MCF 10A (cell line): ENCODE data around the gene DLL3. TPM values are rescaled to one million over a fixed set of nuclear protein-coding genes. Genes with fewer than 3 reads are reported as not detected.

Experiments
- BruUV-seq: library from RNA; stranded (reverse); fragments of 400-500 nt; replicated peaks from 2 replicates; lab custom pipeline; 2021; lab: Mats Ljungman, UMichigan
- CTCF ChIA-PET: fragments of 300-600 bp; sonication (Branson Sonifier 250); formaldehyde crosslinking; extraction: SDS; loops from one replicate; lab custom pipeline; 2021; ENCODE audit warnings: antibody characterized with exemption, inconsistent platforms; lab: Yijun Ruan, JAX
- POLR2A ChIA-PET: fragments of 300-600, 350-650 bp; sonication (Branson Sonifier 250); formaldehyde crosslinking; extraction: SDS; loops from one replicate; lab custom pipeline; 2020; ENCODE audit warnings: antibody characterized with exemption, inconsistent platforms; lab: Yijun Ruan, JAX
- DNase-seq: peaks from one replicate; pipeline ENCODE4 v3.0.0-alpha.2; 2018; ENCODE audit not compliant: unreplicated experiment
- H3K27ac Mint-ChIP-seq: one replicate; pipeline ENCODE4 v1.8.0; 2022; ENCODE audit warnings: mild to moderate bottlenecking, low read depth, mixed read lengths; ENCODE audit not compliant: unreplicated experiment
- H3K27me3 Mint-ChIP-seq: one replicate; pipeline ENCODE4 v1.8.0; 2022; ENCODE audit warnings: mixed read lengths; ENCODE audit not compliant: insufficient read depth, unreplicated experiment
- H3K36me3 Mint-ChIP-seq: one replicate; pipeline ENCODE4 v1.8.0; 2022; ENCODE audit warnings: mild to moderate bottlenecking, moderate library complexity, mixed read lengths; ENCODE audit not compliant: insufficient read depth, unreplicated experiment
- H3K4me1 Mint-ChIP-seq: one replicate; pipeline ENCODE4 v1.8.0; 2022; ENCODE audit warnings: mixed read lengths; ENCODE audit not compliant: insufficient read depth, unreplicated experiment
- H3K4me3 Mint-ChIP-seq: one replicate; pipeline ENCODE4 v1.8.0; 2022; ENCODE audit warnings: mild to moderate bottlenecking, moderate library complexity, mixed read lengths; ENCODE audit not compliant: unreplicated experiment
- H3K9me3 Mint-ChIP-seq: one replicate; pipeline ENCODE4 v1.8.0; 2022; ENCODE audit warnings: mixed read lengths; ENCODE audit not compliant: unreplicated experiment
- intact Hi-C: fragments of 100-400 bp; cut with micrococcal nuclease; formaldehyde crosslinking; loops from 2 replicates; pipeline ENCODE4 v1.14.1; 2022
- total RNA-seq: library from RNA; stranded (reverse); gene quantifications from 2 replicates; pipeline ENCODE4 v1.2.3, GENCODE V29; 2022
- TF ChIP-seq, protein P1 (sequence below): fragments of 200-600 bp; IDR thresholded peaks from one replicate; pipeline ENCODE4 v1.8.0; 2022; ENCODE audit warnings: antibody characterized with exemption, mild to moderate bottlenecking; ENCODE audit not compliant: unreplicated experiment

Gene DLL3
- total RNA-seq, 1 experiment from 2014 or later, result 0.68 TPM

DNA sequence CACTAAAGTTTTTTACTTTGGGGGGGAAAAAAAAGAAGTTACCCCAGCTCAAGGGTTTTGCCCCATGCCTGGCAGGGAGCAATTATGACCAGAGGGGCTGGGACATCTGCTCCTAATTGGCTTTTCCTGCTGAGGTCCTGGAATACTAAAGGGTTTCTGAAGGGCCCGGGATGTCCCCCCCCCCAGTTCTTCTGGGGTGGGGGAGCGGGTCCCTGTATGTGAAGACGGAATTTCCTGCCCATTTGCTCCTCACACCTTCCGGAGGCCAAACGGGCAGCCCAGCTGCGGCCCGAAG lies 1.1 kb upstream of the DLL3 start:
- H3K9me3 Mint-ChIP-seq, result no peaks in the 10 kb centered on the region
- no peak for DNase-seq
- no peak overlapping the region for H3K27ac Mint-ChIP-seq
- intact Hi-C loops, result no loop called here
- peaks cover 13% of the 10 kb centered on the region for H3K4me1 Mint-ChIP-seq
- H3K4me3 Mint-ChIP-seq, result peak overlapping the region; percentile 6
- H3K36me3 Mint-ChIP-seq, result peaks cover 5% of the 10 kb centered on the region
- ChIA-PET POLR2A (interaction anchor here (1.4 kb wide), 1 partner anchor 11 kb away, joined by 4 read pairs; no protein-coding TSS in a partner anchor), CTCF (interaction anchor here (0.6 to 1.9 kb wide), 3 partner anchors 25 to 35 kb away, joined by 3 to 6 read pairs (median 4); partner anchors contain the start of gene EID2B)
- peaks cover 33% of the 10 kb centered on the region for H3K27me3 Mint-ChIP-seq
- no TSS peak for BruUV-seq
- TF ChIP-seq, protein P1, sequence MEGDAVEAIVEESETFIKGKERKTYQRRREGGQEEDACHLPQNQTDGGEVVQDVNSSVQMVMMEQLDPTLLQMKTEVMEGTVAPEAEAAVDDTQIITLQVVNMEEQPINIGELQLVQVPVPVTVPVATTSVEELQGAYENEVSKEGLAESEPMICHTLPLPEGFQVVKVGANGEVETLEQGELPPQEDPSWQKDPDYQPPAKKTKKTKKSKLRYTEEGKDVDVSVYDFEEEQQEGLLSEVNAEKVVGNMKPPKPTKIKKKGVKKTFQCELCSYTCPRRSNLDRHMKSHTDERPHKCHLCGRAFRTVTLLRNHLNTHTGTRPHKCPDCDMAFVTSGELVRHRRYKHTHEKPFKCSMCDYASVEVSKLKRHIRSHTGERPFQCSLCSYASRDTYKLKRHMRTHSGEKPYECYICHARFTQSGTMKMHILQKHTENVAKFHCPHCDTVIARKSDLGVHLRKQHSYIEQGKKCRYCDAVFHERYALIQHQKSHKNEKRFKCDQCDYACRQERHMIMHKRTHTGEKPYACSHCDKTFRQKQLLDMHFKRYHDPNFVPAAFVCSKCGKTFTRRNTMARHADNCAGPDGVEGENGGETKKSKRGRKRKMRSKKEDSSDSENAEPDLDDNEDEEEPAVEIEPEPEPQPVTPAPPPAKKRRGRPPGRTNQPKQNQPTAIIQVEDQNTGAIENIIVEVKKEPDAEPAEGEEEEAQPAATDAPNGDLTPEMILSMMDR, result no peak

DNA sequence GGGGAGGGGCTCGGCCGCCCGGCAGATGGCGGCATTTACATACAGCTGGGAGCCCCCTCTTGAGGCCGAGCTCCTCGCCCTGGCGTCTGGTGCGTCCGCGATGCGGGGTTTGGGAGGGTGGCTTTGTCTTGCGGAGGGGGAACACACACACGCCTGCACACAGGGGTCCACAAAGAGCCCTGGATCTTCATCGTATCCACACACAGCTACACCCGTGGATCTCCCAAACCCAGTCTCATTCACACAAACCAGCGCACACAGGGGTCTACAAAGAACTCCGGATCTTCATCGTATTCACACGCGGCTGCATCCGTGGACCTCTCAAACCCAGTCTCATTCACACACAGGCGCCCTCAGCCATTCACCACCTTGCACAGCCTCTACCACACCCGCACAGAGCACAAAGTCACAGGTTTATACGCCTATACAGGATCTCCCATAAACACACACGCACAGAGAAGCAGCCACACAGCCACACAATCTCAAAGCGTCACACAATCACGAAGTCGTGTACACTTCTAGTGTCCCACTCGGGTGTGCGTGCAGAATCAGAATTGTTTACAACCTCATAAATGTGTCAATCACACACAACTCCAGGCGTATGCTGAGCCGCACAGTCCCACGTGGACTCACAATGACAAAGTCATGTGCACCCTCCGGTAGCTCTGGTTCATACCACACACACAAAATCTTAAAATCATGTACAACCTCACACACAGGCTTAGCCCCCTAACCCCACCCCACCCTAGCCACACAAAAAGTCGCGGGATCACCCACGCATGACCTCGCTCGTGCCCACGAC lies 550 bp upstream of the DLL3 start:
- no TSS peak for BruUV-seq
- no peak for DNase-seq
- Mint-ChIP-seq H3K4me1 (peaks cover 8% of the 10 kb centered on the region), H3K27ac (no peak overlapping the region), H3K9me3 (no peaks in the 10 kb centered on the region), H3K27me3 (peaks cover 33% of the 10 kb centered on the region), H3K36me3 (no peaks in the 10 kb centered on the region), H3K4me3 (peak overlapping the region; percentile 6)
- CTCF ChIA-PET, result interaction anchor here (0.6 to 1.9 kb wide), 4 partner anchors 24 to 35 kb away, joined by 3 to 6 read pairs (median 4); partner anchors contain the start of gene EID2B
- POLR2A ChIA-PET, result no interaction called here
- intact Hi-C loops, result no loop called here
- TF ChIP-seq, protein P1, result no peak

DNA sequence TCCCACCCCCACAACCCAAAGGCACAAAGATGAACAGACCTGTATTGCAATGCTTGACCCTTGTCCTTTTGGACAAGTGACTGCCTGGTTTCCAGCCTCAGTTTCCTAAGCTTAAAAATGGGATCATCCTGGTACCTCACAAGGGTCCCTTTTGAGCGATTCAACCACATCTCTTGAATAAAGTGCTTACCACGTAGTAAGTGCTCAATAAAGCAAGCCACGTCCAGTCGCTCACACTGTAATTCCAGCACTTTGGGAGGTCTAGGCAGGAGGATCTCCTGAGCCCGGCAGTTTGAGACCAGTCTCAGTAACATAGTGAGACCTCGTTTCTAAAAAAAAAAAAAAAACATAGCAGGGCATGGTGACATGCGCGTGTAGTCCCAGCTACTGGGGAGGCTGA lies 1.2 kb downstream of the DLL3 start:
- POLR2A ChIA-PET, result interaction anchor here (1.1 kb wide), 1 partner anchor 55 kb away, joined by 3 read pairs; the partner anchor contains the start of gene SUPT5H
- peaks cover 33% of the 10 kb centered on the region for H3K27me3 Mint-ChIP-seq
- no peaks in the 10 kb centered on the region for H3K9me3 Mint-ChIP-seq
- no peak overlapping the region for H3K4me3 Mint-ChIP-seq
- no TSS peak for BruUV-seq
- intact Hi-C loops, result no loop called here
- H3K27ac Mint-ChIP-seq, result no peak overlapping the region
- CTCF ChIA-PET, result interaction anchor here (2.8 kb wide), 1 partner anchor 60 kb away, joined by 11 read pairs; no protein-coding TSS in a partner anchor
- DNase-seq, result no peak
- TF ChIP-seq, protein P1, result no peak
- H3K36me3 Mint-ChIP-seq, result no peaks in the 10 kb centered on the region
- H3K4me1 Mint-ChIP-seq, result peaks cover 7% of the 10 kb centered on the region

DNA sequence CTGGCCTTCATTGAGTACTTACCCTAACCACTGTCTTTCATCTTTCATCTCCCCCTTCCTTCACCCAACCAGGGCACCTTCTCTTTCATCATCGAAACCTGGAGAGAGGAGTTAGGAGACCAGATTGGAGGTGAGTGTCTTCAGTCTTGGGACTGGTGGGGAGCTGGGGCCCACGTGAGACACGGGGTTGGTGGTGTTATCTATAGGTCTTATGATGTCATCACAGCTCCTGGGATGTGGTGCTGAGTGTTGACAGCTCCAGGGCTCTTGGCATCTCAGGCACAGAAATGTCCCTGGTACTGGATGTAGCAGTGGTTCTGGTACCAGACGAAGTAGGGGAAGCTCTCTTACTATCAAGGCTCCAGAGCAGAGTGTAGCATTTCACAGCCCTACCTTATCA lies 1.8 kb downstream of the DLL3 start:
- intact Hi-C loops, result no loop called here
- H3K4me3 Mint-ChIP-seq, result no peak overlapping the region
- H3K4me1 Mint-ChIP-seq, result peaks cover 7% of the 10 kb centered on the region
- H3K27me3 Mint-ChIP-seq, result peaks cover 38% of the 10 kb centered on the region
- no peak for DNase-seq
- no TSS peak for BruUV-seq
- TF ChIP-seq, protein P1, result no peak
- no peak overlapping the region for H3K27ac Mint-ChIP-seq
- H3K36me3 Mint-ChIP-seq, result no peaks in the 10 kb centered on the region
- CTCF ChIA-PET, result interaction anchor here (1.0 to 2.8 kb wide), 3 partner anchors 33 to 60 kb away, joined by 3 to 11 read pairs (median 3); no protein-coding TSS in a partner anchor
- no peaks in the 10 kb centered on the region for H3K9me3 Mint-ChIP-seq
- POLR2A ChIA-PET, result no interaction called here
